NB4 (cell line): ENCODE results near the gene ITGAE.

Experiments used
- POLR2A ChIP-seq: IDR thresholded peaks from 2 replicates; pipeline ENCODE4 v1.6.1; 2011; ENCODE audit warnings: mild to moderate bottlenecking; ENCODE audit not compliant: insufficient read length; ENCODE audit errors: extremely low read depth
- TF ChIP-seq, protein P1 (sequence below): IDR thresholded peaks from one replicate; pipeline ENCODE4 v1.5.1; 2012; ENCODE audit warnings: low read depth, low read length

DNA sequence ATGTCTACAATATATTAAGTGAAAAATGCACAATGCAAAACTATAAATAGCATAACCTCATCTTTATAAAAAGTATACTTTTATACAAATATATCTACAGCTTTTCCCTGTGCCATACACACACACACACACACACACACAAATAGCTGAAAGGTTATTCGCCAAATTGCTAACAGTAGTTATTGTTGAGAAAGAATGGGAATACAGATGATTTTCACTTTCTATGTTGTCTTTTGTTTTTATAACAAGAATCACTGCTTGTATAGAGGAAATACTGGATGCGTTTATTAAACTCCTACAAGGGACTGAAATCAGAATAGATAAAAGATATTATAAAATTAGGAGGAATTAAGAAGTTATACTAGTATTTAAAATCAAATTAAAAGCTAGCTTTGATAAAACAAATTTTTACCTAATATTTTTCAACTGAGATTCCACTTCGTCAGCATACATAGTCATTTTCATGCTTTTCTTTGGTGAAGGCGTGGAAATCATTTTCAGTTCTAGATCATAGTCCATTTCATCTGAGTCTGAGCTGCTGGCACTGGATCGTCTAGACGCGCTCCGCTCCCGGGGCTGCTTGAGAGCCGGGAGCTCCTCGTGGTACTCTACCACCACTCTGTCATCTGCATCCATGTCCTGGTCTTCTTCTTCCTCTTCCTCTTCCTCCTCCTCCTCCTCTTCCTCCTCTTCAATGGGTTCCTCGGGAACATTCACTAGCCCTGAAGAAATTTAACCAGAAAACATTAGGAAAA is 17.0 kb upstream of the ITGAE start:
- TF ChIP-seq, protein P1, sequence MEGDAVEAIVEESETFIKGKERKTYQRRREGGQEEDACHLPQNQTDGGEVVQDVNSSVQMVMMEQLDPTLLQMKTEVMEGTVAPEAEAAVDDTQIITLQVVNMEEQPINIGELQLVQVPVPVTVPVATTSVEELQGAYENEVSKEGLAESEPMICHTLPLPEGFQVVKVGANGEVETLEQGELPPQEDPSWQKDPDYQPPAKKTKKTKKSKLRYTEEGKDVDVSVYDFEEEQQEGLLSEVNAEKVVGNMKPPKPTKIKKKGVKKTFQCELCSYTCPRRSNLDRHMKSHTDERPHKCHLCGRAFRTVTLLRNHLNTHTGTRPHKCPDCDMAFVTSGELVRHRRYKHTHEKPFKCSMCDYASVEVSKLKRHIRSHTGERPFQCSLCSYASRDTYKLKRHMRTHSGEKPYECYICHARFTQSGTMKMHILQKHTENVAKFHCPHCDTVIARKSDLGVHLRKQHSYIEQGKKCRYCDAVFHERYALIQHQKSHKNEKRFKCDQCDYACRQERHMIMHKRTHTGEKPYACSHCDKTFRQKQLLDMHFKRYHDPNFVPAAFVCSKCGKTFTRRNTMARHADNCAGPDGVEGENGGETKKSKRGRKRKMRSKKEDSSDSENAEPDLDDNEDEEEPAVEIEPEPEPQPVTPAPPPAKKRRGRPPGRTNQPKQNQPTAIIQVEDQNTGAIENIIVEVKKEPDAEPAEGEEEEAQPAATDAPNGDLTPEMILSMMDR = no peak
- no peak for TF ChIP-seq POLR2A
